Activated CD8-positive, alpha-beta memory T cell treated with anti-CD3 and anti-CD28 coated beads, Interleukin-2, amount 50 U/mL, for 1 hour (primary cell): ENCODE measurements around the gene SRC.
"Not testable (repeated sequence)": the region's sequence is repeated elsewhere in the genome, so short reads cannot be mapped to it uniquely, and the experiment has no call there.

ENCODE experiments used
- DNase-seq: peaks from one replicate; pipeline ENCODE4 v3.0.0-alpha.2; 2020; ENCODE audit errors: extremely low read depth

The SRC gene

GRCh38 chr20:37336369-37337207 is 9.4 kb upstream of the SRC start:
- no peak for DNase-seq

GRCh38 chr20:37337208-37337991 is 8.5 kb upstream of the SRC start:
- no peak for DNase-seq

GRCh38 chr20:37338380-37338779 is 7.6 kb upstream of the SRC start:
- not testable (repeated sequence) for DNase-seq

GRCh38 chr20:37339208-37339607 is 6.7 kb upstream of the SRC start:
- no peak for DNase-seq

- not testable (repeated sequence) for DNase-seq
These were observed 6.2 kb upstream of the SRC start for GRCh38 chr20:37339764-37340109.

- DNase-seq = no peak
These were observed 4.9 kb upstream of the SRC start for GRCh38 chr20:37340998-37341397.

- no peak for DNase-seq
These were observed 4.3 kb upstream of the SRC start for GRCh38 chr20:37341632-37342031.

GRCh38 chr20:37342231-37343177 is 3.4 kb upstream of the SRC start:
- DNase-seq = no peak

- no peak for DNase-seq
These were observed 2.5 kb upstream of the SRC start for GRCh38 chr20:37343212-37343993.

- DNase-seq = no peak
These were observed 2.0 kb upstream of the SRC start for GRCh38 chr20:37343994-37344355.

- DNase-seq = no peak
These were observed 1.2 kb upstream of the SRC start for GRCh38 chr20:37344506-37345338.

GRCh38 chr20:37346236-37346534 is 245 bp downstream of the SRC start:
- DNase-seq = no peak

- DNase-seq = no peak
These were observed 801 bp downstream of the SRC start for GRCh38 chr20:37346535-37347346.

GRCh38 chr20:37347347-37347823 is 1.4 kb downstream of the SRC start:
- DNase-seq = no peak

GRCh38 chr20:37347891-37348791 is 2.2 kb downstream of the SRC start:
- no peak for DNase-seq

- no peak for DNase-seq
These were observed 3.0 kb downstream of the SRC start for GRCh38 chr20:37348792-37349516.

- DNase-seq = no peak
These were observed 3.9 kb downstream of the SRC start for GRCh38 chr20:37349517-37350491.
